ENCODE measurements around the gene RBPMS2. TPM values are rescaled to one million over a fixed set of nuclear protein-coding genes. Genes with fewer than 3 reads are reported as not detected.

RBPMS2 gene
- polyA plus RNA-seq, 2 of the 4 experiments (the other 2 are of a cell fraction) = 3.0 to 8.7 TPM

DNA sequence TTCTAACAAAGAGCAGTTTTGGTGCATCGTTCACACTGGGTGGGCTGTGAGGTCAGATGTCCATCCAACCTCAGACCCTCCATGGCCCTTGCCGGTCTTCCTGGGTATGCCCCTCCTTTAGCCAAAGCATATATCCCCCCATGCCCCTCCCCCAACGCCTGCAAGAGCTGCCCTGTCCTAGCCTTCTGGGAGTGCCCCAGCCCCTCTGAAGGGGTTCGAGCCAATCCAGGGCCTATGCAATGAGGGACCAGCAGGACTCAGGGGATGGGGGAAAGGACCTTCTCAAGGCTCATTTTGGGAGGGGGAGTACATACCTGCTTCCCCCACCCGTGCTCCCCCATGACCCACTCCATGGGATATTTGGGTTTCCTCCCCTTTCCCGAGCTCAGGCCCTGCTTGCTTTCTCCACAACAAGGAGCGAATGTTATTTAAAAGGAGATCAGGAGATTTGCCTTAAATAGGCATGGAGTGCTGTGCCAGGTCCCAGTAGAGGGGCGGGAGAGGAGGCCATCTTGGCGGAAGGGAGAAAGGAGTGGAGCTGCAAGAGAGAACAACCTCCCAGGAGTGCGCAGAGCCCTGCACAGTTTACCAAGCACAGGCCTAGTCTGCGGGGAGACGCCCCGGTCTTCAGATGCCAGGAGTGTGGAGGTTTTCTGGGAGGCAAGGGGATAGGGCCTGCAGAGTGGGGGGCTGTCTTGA, 31.8 kb upstream of the RBPMS2 start:
- Histone ChIP-seq H3K27ac (no peak overlapping the region), H3K9me3 (no peaks in the 10 kb centered on the region), H3K4me3 (no peak overlapping the region), H3K4me1 (peaks cover 1% of the 10 kb centered on the region; the same call in 1 of the 3 replicates), H3K4me2 (no peak overlapping the region)
- no peak for DNase-seq (ENCODE audit: low read depth in 1 of 2, low spot score in 1 of 2)
- no peak for FAIRE-seq
- TF ChIP-seq MYC (IDR thresholded peaks at IDR 0.05; ENCODE audit: borderline replicate concordance, low read length) = no peak
- TF ChIP-seq, protein P1, sequence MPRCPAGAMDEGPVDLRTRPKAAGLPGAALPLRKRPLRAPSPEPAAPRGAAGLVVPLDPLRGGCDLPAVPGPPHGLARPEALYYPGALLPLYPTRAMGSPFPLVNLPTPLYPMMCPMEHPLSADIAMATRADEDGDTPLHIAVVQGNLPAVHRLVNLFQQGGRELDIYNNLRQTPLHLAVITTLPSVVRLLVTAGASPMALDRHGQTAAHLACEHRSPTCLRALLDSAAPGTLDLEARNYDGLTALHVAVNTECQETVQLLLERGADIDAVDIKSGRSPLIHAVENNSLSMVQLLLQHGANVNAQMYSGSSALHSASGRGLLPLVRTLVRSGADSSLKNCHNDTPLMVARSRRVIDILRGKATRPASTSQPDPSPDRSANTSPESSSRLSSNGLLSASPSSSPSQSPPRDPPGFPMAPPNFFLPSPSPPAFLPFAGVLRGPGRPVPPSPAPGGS (IDR thresholded peaks at IDR 0.05) = no peak
- no peak for TF ChIP-seq MAZ (IDR thresholded peaks at IDR 0.05; ENCODE audit: borderline replicate concordance, low read depth, low read length)
- WGBS (ENCODE audit: missing lambda C conversion rate) = 70% methylated on average over 13 of the region's 13 CpGs
- no peak for ATAC-seq
- POLR2A ChIA-PET = no interaction called here
- CTCF ChIA-PET = interaction anchor here (1.0 to 25.0 kb wide), 8 partner anchors 13 to 124 kb away, joined by 3 to 962 read pairs (median 25); no protein-coding TSS in a partner anchor

DNA sequence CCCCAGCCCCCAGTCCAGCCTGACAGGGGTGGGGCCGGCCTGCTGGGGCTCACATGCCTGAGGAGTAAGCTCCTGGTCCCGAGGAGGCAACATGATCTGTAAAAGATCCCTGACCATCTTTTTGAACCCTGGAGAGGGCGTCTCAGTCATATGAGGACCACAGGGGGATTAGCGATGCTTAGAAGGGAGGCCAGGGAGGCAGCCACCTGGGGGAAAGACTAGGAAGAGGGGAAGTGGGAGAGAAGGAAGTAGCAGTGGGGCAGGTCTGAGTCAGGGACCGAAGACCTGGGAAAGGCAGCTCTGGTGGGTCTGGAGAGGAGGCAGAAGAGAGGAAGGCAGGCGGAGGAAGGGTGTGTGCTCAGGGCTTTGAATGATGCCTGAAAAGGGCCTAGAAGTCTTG, 31.1 kb upstream of the RBPMS2 start:
- ChIA-PET POLR2A (no interaction called here), CTCF (interaction anchor here (1.0 to 25.0 kb wide), 7 partner anchors 12 to 123 kb away, joined by 3 to 962 read pairs (median 4); no protein-coding TSS in a partner anchor)
- WGBS (ENCODE audit: missing lambda C conversion rate) = 61% methylated on average over 5 of the region's 6 CpGs
- H3K4me3 ChIP-seq = no peak overlapping the region
- no peak overlapping the region for H3K27ac ChIP-seq
- ATAC-seq (no peak), DNase-seq (ENCODE audit: low read depth in 1 of 2, low spot score in 1 of 2) (no peak), FAIRE-seq (no peak)
- no peaks in the 10 kb centered on the region for H3K9me3 ChIP-seq
- H3K4me1 ChIP-seq = peaks cover 7% of the 10 kb centered on the region; the same call in 1 of the 3 replicates
- TF ChIP-seq NR3C1 (IDR thresholded peaks at IDR 0.05) (no peak), POLR2A (IDR thresholded peaks at IDR 0.05; ENCODE audit: low read length) (no peak), RARB (CRISPR knock-in tag; IDR thresholded peaks at IDR 0.05) (no peak), NPAS2 (CRISPR knock-in tag; IDR thresholded peaks at IDR 0.05; ENCODE audit: borderline replicate concordance) (no peak), SREBF2 (IDR thresholded peaks at IDR 0.05) (no peak), NFE2L2 (conservative IDR thresholded peaks at IDR 0.05; ENCODE audit: low read length) (no peak), FOSB (CRISPR knock-in tag; IDR thresholded peaks at IDR 0.05) (no peak), RFX5 (IDR thresholded peaks at IDR 0.05) (no peak), CBX8 (IDR thresholded peaks at IDR 0.05) (no peak), CBX2 (IDR thresholded peaks at IDR 0.05; ENCODE audit: borderline replicate concordance, low read depth) (no peak), KDM5A (IDR thresholded peaks at IDR 0.05) (no peak)
- TF ChIP-seq, protein P2, sequence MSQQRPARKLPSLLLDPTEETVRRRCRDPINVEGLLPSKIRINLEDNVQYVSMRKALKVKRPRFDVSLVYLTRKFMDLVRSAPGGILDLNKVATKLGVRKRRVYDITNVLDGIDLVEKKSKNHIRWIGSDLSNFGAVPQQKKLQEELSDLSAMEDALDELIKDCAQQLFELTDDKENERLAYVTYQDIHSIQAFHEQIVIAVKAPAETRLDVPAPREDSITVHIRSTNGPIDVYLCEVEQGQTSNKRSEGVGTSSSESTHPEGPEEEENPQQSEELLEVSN (IDR thresholded peaks at IDR 0.05; ENCODE audit: borderline replicate concordance, low read depth) = no peak
- TF ChIP-seq, protein P1 (IDR thresholded peaks at IDR 0.05) = no peak
- TF ChIP-seq, protein P3, sequence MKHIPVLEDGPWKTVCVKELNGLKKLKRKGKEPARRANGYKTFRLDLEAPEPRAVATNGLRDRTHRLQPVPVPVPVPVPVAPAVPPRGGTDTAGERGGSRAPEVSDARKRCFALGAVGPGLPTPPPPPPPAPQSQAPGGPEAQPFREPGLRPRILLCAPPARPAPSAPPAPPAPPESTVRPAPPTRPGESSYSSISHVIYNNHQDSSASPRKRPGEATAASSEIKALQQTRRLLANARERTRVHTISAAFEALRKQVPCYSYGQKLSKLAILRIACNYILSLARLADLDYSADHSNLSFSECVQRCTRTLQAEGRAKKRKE (CRISPR knock-in tag; IDR thresholded peaks at IDR 0.05; ENCODE audit: low read depth) = no peak
- TF ChIP-seq, protein P4, sequence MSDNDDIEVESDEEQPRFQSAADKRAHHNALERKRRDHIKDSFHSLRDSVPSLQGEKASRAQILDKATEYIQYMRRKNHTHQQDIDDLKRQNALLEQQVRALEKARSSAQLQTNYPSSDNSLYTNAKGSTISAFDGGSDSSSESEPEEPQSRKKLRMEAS (IDR thresholded peaks at IDR 0.05) = no peak
- H3K4me2 ChIP-seq = no peak overlapping the region

DNA sequence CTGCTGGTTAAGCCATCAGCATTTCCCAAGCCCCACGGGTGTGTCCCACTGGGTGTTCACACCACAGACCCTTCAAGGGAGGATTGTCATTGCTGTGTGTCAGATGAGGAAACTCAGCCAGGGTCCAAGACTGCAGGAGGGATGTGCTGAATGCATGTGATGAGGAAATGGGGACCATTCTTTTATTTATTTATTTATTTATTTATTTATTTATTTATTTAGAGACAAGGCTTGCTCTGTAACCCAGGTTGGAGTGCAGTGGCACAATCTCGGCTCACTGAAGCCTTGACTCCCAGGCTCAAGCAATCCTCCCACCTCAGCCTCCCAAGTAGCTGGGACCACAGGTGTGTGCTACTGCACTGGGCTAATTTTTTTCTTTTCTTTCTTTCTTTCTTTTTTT, 29.2 kb upstream of the RBPMS2 start:
- no peak overlapping the region for H3K4me3 ChIP-seq
- WGBS (ENCODE audit: missing lambda C conversion rate) = 23% methylated on average over 2 of the region's 2 CpGs
- H3K27ac ChIP-seq = no peak overlapping the region
- H3K4me1 ChIP-seq = peaks cover 7% of the 10 kb centered on the region; the same call in 1 of the 3 replicates
- ChIA-PET POLR2A (no interaction called here), CTCF (interaction anchor here (0.9 to 25.0 kb wide), 4 partner anchors 10 to 124 kb away, joined by 3 to 962 read pairs (median 4); no protein-coding TSS in a partner anchor)
- FAIRE-seq (no peak), ATAC-seq (no peak), DNase-seq (ENCODE audit: low read depth in 1 of 2, low spot score in 1 of 2) (no peak)
- TF ChIP-seq ZC3H11A (IDR thresholded peaks at IDR 0.05) = peak; percentile 97
- no peak for TF ChIP-seq ZSCAN20 (CRISPR knock-in tag; IDR thresholded peaks at IDR 0.05)
- TF ChIP-seq GATA3 (IDR thresholded peaks at IDR 0.05; ENCODE audit: borderline replicate concordance) = no peak
- no peak for TF ChIP-seq PHF8 (IDR thresholded peaks at IDR 0.05; ENCODE audit: borderline replicate concordance, low read depth)
- H3K4me2 ChIP-seq = no peak overlapping the region
- H3K9me3 ChIP-seq = no peaks in the 10 kb centered on the region
